ENCODE results near the gene MET.

Gene MET

GRCh38 chr7:116710764-116711452 lies 38.9 kb downstream of the MET start:
- no peak overlapping the region for H3K23ac ChIP-seq (ENCODE audit: low read length)
- H3K4me1 ChIP-seq (ENCODE audit: control insufficient read depth in 1 of 2, insufficient read depth in 2 of 2, low read length in 2 of 2), result peaks cover 2 to 4% of the 10 kb centered on the region in 2 experiments
- H3K9me3 ChIP-seq (ENCODE audit: insufficient read depth, low read depth, low read length), result no peaks in the 10 kb centered on the region
- no peak for DNase-seq
- no peaks in the 10 kb centered on the region for H3K79me2 ChIP-seq (ENCODE audit: control insufficient read depth, insufficient read depth, low read length, poor library complexity)
- H3K9ac ChIP-seq (ENCODE audit: low read length), result no peak overlapping the region
- no peak overlapping the region for H2BK5ac ChIP-seq (ENCODE audit: low read depth, low read length, poor library complexity)
- no CpG with 5 or more reads among the region's 3 CpGs for whole genome bisulfite sequencing (ENCODE audit: extremely low coverage, insufficient coverage, insufficient read length)
- H3K36me3 ChIP-seq (ENCODE audit: control insufficient read depth in 1 of 2, insufficient read depth in 2 of 2, low read length in 2 of 2), result no peaks in the 10 kb centered on the region
- H2BK120ac ChIP-seq (ENCODE audit: insufficient read depth, low read length, poor library complexity), result no peak overlapping the region
- no peak overlapping the region for H3K4me3 ChIP-seq (ENCODE audit: low read depth, low read length)
- H3K27me3 ChIP-seq (ENCODE audit: insufficient read depth, low read length), result no peaks in the 10 kb centered on the region
- no peak overlapping the region for H3K27ac ChIP-seq (ENCODE audit: low read depth, low read length)
- H4K91ac ChIP-seq (ENCODE audit: low read depth, low read length), result no peak overlapping the region
- no peak overlapping the region for H3K4me2 ChIP-seq (ENCODE audit: low read length)
- no peak overlapping the region for H2AK5ac ChIP-seq (ENCODE audit: low read length)
- no peak overlapping the region for H3K14ac ChIP-seq (ENCODE audit: low read length)
- H3K79me1 ChIP-seq (ENCODE audit: low read length), result no peaks in the 10 kb centered on the region
- H2BK12ac ChIP-seq (ENCODE audit: low read length), result no peak overlapping the region
- H4K8ac ChIP-seq (ENCODE audit: low read depth, low read length), result no peak overlapping the region
- H3K18ac ChIP-seq (ENCODE audit: low read length), result no peak overlapping the region
- H2AFZ ChIP-seq (ENCODE audit: insufficient read depth, low read length, poor library complexity), result no peak overlapping the region
- H4K12ac ChIP-seq (ENCODE audit: low read depth, low read length), result no peak overlapping the region
- no peak overlapping the region for H3K4ac ChIP-seq (ENCODE audit: low read depth, low read length)

GRCh38 chr7:116711790-116712189 lies 39.8 kb downstream of the MET start:
- H2AK5ac ChIP-seq (ENCODE audit: low read length), result no peak overlapping the region
- DNase-seq, result no peak

GRCh38 chr7:116713500-116713899 lies 41.5 kb downstream of the MET start:
- Histone ChIP-seq H3K4me3 (ENCODE audit: low read depth, low read length) (no peak overlapping the region), H4K91ac (ENCODE audit: low read depth, low read length) (no peak overlapping the region), H3K4ac (ENCODE audit: low read depth, low read length) (no peak overlapping the region), H3K9me3 (ENCODE audit: insufficient read depth, low read depth, low read length) (no peaks in the 10 kb centered on the region), H3K36me3 (ENCODE audit: control insufficient read depth in 1 of 2, insufficient read depth in 2 of 2, low read length in 2 of 2) (no peaks in the 10 kb centered on the region), H3K9ac (ENCODE audit: low read length) (no peak overlapping the region), H3K23ac (ENCODE audit: low read length) (no peak overlapping the region), H2BK120ac (ENCODE audit: insufficient read depth, low read length, poor library complexity) (no peak overlapping the region), H4K8ac (ENCODE audit: low read depth, low read length) (no peak overlapping the region), H3K79me1 (ENCODE audit: low read length) (no peaks in the 10 kb centered on the region), H3K18ac (ENCODE audit: low read length) (no peak overlapping the region), H3K27ac (ENCODE audit: low read depth, low read length) (no peak overlapping the region), H4K12ac (ENCODE audit: low read depth, low read length) (no peak overlapping the region), H3K4me2 (ENCODE audit: low read length) (no peak overlapping the region), H3K79me2 (ENCODE audit: control insufficient read depth, insufficient read depth, low read length, poor library complexity) (no peaks in the 10 kb centered on the region), H2AFZ (ENCODE audit: insufficient read depth, low read length, poor library complexity) (no peak overlapping the region), H2AK5ac (ENCODE audit: low read length) (no peak overlapping the region), H2BK5ac (ENCODE audit: low read depth, low read length, poor library complexity) (no peak overlapping the region), H3K4me1 (ENCODE audit: control insufficient read depth in 1 of 2, insufficient read depth in 2 of 2, low read length in 2 of 2) (peaks cover 0 to 7% of the 10 kb centered on the region in 2 experiments), H3K27me3 (ENCODE audit: insufficient read depth, low read length) (no peaks in the 10 kb centered on the region), H2BK12ac (ENCODE audit: low read length) (no peak overlapping the region), H3K14ac (ENCODE audit: low read length) (no peak overlapping the region)
- no peak for DNase-seq
- WGBS (ENCODE audit: extremely low coverage, insufficient coverage, insufficient read length), result no CpG with 5 or more reads among the region's 4 CpGs

More at GRCh38 chr7:116711790-116712189, 39.8 kb downstream of the MET start:
- Histone ChIP-seq H4K8ac (ENCODE audit: low read depth, low read length) (no peak overlapping the region), H3K36me3 (ENCODE audit: control insufficient read depth in 1 of 2, insufficient read depth in 2 of 2, low read length in 2 of 2) (no peaks in the 10 kb centered on the region), H2BK120ac (ENCODE audit: insufficient read depth, low read length, poor library complexity) (no peak overlapping the region), H3K27me3 (ENCODE audit: insufficient read depth, low read length) (no peaks in the 10 kb centered on the region), H3K9ac (ENCODE audit: low read length) (no peak overlapping the region), H3K9me3 (ENCODE audit: insufficient read depth, low read depth, low read length) (no peaks in the 10 kb centered on the region), H2BK12ac (ENCODE audit: low read length) (no peak overlapping the region), H3K79me2 (ENCODE audit: control insufficient read depth, insufficient read depth, low read length, poor library complexity) (no peaks in the 10 kb centered on the region), H2BK5ac (ENCODE audit: low read depth, low read length, poor library complexity) (no peak overlapping the region), H2AFZ (ENCODE audit: insufficient read depth, low read length, poor library complexity) (no peak overlapping the region), H3K4me1 (ENCODE audit: control insufficient read depth in 1 of 2, insufficient read depth in 2 of 2, low read length in 2 of 2) (peaks cover 0 to 6% of the 10 kb centered on the region in 2 experiments), H3K4me3 (ENCODE audit: low read depth, low read length) (no peak overlapping the region), H3K79me1 (ENCODE audit: low read length) (no peaks in the 10 kb centered on the region), H3K27ac (ENCODE audit: low read depth, low read length) (no peak overlapping the region), H3K4me2 (ENCODE audit: low read length) (no peak overlapping the region), H3K18ac (ENCODE audit: low read length) (no peak overlapping the region), H4K91ac (ENCODE audit: low read depth, low read length) (no peak overlapping the region), H3K14ac (ENCODE audit: low read length) (no peak overlapping the region), H3K4ac (ENCODE audit: low read depth, low read length) (no peak overlapping the region), H3K23ac (ENCODE audit: low read length) (no peak overlapping the region), H4K12ac (ENCODE audit: low read depth, low read length) (no peak overlapping the region)
- no CpG with 5 or more reads among the region's 4 CpGs for WGBS (ENCODE audit: extremely low coverage, insufficient coverage, insufficient read length)

GRCh38 chr7:116713918-116714317 lies 41.9 kb downstream of the MET start:
- no peaks in the 10 kb centered on the region for H3K79me2 ChIP-seq (ENCODE audit: control insufficient read depth, insufficient read depth, low read length, poor library complexity)
- no peak overlapping the region for H4K91ac ChIP-seq (ENCODE audit: low read depth, low read length)
- H3K23ac ChIP-seq (ENCODE audit: low read length), result no peak overlapping the region
- no peaks in the 10 kb centered on the region for H3K27me3 ChIP-seq (ENCODE audit: insufficient read depth, low read length)
- no peak overlapping the region for H3K4me3 ChIP-seq (ENCODE audit: low read depth, low read length)
- H2AFZ ChIP-seq (ENCODE audit: insufficient read depth, low read length, poor library complexity), result no peak overlapping the region
- H3K4ac ChIP-seq (ENCODE audit: low read depth, low read length), result no peak overlapping the region
- no peak overlapping the region for H2BK120ac ChIP-seq (ENCODE audit: insufficient read depth, low read length, poor library complexity)
- H3K27ac ChIP-seq (ENCODE audit: low read depth, low read length), result no peak overlapping the region
- peaks cover 0 to 7% of the 10 kb centered on the region in 2 experiments for H3K4me1 ChIP-seq (ENCODE audit: control insufficient read depth in 1 of 2, insufficient read depth in 2 of 2, low read length in 2 of 2)
- no peak overlapping the region for H4K8ac ChIP-seq (ENCODE audit: low read depth, low read length)
- no peak overlapping the region for H3K9ac ChIP-seq (ENCODE audit: low read length)
- H3K4me2 ChIP-seq (ENCODE audit: low read length), result no peak overlapping the region
- no peak overlapping the region for H2BK5ac ChIP-seq (ENCODE audit: low read depth, low read length, poor library complexity)
- H3K18ac ChIP-seq (ENCODE audit: low read length), result no peak overlapping the region
- DNase-seq, result no peak
- no peaks in the 10 kb centered on the region for H3K79me1 ChIP-seq (ENCODE audit: low read length)
- H3K9me3 ChIP-seq (ENCODE audit: insufficient read depth, low read depth, low read length), result no peaks in the 10 kb centered on the region
- H3K36me3 ChIP-seq (ENCODE audit: control insufficient read depth in 1 of 2, insufficient read depth in 2 of 2, low read length in 2 of 2), result no peaks in the 10 kb centered on the region
- H2AK5ac ChIP-seq (ENCODE audit: low read length), result no peak overlapping the region
- no peak overlapping the region for H4K12ac ChIP-seq (ENCODE audit: low read depth, low read length)
- H2BK12ac ChIP-seq (ENCODE audit: low read length), result no peak overlapping the region
- H3K14ac ChIP-seq (ENCODE audit: low read length), result no peak overlapping the region
